C4-2B (cell line): ENCODE results near the gene PNPLA5.

Experiments used
- ZFX ChIP-seq: fragments of 450-650 bp; IDR thresholded peaks from 2 replicates; pipeline ENCODE4 v1.6.1; 2017
- TF ChIP-seq, protein P1 (sequence below): fragments of 450-650 bp; conservative IDR thresholded peaks from 2 replicates; pipeline ENCODE4 v1.5.1; 2017; ENCODE audit warnings: mild to moderate bottlenecking

DNA sequence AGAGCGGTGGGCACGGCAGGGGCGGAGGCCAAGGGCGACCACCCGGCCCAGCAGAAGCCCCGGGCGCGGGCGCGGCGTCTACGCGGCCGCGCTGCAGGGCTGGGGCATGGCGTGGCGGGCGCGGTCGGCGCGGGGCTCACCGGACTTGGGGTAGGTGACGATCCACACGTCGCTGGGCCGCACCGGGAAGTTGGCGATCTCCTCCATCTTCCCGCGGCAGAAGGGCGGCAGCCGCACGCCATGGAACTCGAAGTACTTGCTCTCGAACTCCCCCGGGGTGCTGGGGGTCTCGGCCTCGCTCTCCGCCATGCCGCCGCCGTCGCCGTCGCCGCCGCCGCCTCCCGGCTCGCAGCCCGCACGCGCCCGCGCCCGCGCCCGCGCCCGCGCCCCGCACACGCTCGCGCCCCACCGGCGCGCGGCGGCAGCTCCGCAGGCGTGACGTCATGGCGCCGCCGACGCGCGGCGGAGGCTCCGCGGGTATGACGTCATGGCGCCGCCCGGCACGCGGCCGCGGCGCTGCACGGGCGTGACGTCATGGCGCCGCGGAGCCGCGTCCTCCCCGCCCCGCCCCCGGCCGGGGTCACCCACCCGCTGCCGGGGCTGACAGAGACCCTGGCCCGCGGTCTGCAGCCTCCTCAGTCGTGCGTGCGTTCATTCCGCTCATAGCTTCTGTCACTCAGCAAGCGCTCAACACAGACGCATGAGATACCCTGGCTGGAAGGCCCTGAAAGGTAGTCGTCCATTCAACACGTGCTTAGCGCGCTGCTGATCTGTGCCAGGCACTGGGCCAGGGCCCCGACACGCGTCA lies 29.5 kb downstream of the PNPLA5 start, which contains the start of gene SULT4A1:
- TF ChIP-seq, protein P1, sequence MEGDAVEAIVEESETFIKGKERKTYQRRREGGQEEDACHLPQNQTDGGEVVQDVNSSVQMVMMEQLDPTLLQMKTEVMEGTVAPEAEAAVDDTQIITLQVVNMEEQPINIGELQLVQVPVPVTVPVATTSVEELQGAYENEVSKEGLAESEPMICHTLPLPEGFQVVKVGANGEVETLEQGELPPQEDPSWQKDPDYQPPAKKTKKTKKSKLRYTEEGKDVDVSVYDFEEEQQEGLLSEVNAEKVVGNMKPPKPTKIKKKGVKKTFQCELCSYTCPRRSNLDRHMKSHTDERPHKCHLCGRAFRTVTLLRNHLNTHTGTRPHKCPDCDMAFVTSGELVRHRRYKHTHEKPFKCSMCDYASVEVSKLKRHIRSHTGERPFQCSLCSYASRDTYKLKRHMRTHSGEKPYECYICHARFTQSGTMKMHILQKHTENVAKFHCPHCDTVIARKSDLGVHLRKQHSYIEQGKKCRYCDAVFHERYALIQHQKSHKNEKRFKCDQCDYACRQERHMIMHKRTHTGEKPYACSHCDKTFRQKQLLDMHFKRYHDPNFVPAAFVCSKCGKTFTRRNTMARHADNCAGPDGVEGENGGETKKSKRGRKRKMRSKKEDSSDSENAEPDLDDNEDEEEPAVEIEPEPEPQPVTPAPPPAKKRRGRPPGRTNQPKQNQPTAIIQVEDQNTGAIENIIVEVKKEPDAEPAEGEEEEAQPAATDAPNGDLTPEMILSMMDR = no peak
- no peak for TF ChIP-seq ZFX
